Effector CD8-positive, alpha-beta T cell (primary cell): Measurements from ENCODE around the gene CXCL12.

Experiments used
- DNase-seq: peaks from one replicate; lab custom pipeline; 2025; lab: John Stamatoyannopoulos, UW
- total RNA-seq, 4 experiments: gene quantifications; one replicate each; lab custom pipeline; 2026; lab: John Stamatoyannopoulos, UW

CXCL12 gene
- 0 to 0.36 (median 0.09) reads per million in 4 experiments for total RNA-seq

DNA sequence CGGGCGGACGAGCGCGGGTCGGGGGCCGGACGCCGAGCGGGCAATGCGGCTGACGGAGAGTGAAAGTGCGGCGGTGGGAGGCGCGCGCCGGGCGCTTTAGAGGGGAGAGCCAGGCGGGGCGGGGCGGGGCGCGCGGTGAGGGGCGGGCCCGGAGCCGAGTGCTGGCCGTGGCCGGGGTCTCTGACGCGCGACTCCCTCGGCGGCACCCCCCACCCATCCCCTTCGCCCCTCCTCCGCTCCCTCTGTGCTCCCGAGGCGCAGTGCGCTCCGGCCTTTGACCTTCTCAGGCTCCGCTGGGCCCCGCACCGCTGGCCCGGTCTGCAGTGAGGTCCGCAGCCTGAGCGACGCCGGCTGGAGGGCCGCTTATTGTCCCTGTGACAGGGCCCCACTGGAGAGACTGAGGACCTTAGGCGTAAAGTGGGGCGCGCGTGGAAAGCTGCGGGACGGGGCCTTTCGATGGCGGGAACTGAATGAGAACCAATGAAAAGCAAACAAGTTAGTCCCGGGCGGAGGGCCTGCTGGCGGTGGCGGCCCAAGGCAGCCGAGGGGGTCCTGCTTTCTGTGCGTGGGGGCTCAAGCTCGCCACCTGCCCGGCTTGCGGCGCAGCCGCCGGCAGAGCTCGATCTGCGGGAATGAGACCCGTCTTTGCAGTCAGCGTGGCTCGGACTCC is at the start of gene CXCL12:
CXCL12 (minus strand) TSS at position 72 of the 670 bp plus-strand sequence. CDS start 92 bp downstream, outside the sequence.
- no peak for DNase-seq

GRCh38 chr10:44427479-44427878 is 42.6 kb upstream of the CXCL12 start:
- no peak for DNase-seq

GRCh38 chr10:44427037-44427436 is 42.1 kb upstream of the CXCL12 start:
- DNase-seq, result no peak

DNA sequence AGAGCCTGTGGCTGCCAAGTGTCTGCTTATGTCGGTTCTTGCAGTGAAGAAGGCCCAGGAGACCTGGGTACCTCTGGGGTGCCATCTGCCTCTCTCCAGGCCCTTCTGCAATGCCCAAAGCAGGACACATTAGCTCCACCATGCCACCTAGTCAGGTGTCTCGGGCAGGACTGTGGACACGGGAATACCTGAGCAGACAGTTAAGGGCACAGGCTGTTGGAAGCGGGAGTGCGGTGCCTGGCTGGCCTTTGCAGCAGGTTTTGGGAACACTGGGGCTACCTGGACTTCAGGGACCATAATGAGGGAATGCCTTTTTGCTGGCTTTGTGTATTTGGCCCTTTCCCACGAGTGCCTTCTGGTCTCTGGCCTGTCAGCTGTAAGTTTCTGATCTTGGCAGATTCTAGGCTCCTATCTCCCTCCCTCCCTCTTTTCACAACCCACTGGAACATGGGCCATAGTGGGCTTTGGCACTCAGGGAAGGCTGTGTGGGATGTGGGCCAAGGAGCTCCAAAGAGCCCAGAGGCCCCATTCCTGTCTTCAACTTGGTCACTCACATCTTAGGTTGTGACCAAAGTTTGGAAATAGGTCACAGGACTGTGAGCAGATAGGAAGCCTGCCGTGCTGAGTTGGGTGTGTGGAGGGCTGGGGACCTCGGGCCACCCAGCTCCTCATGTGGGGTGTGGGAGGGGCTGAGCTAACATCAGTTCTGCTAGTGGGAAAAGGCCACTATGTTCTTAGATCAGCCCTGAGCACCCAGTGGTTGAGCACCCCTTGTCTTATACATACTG is 41.5 kb upstream of the CXCL12 start:
- no peak for DNase-seq

DNA sequence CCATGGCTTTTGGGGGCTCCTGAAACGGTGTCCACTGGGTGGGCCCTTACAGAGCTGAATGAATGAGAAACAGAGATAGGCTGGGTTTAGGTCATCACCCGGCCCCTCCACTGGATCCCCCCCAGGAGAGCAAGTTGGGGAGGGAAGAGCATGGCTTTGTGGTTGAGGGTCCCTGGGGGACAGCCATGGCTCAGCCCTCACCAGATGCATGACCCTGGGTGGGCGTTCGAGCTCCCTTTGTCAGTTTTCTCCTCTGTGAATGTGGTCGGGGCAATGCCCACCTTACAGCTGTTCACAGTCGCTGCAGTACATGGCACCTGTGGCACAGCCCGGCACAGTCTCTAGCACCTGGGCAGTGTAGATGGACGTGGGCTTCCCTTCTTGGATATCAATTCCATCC is 40.6 kb upstream of the CXCL12 start:
- no peak for DNase-seq

DNA sequence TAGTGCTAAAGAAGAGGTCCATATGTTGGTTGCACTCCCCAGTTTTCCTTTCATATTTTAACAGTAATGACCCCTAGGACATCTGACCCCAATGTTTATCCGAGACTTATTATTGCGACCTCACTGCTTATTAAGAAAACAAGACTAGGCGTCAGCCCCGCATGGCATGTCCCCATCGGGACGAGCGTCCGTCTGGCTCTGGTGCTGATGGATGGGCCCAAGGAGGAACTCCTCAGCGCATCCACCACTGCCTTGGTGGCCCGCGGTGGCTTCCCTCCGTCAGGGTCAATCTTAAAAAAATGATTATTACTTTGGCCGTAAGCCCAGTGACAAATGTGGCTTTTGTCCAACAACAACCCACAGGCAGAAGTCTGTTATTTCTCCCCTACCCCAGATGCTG is 40.1 kb upstream of the CXCL12 start:
- DNase-seq, result no peak

- DNase-seq, result no peak
Measured at GRCh38 chr10:44424298-44424697, 39.4 kb upstream of the CXCL12 start.

DNA sequence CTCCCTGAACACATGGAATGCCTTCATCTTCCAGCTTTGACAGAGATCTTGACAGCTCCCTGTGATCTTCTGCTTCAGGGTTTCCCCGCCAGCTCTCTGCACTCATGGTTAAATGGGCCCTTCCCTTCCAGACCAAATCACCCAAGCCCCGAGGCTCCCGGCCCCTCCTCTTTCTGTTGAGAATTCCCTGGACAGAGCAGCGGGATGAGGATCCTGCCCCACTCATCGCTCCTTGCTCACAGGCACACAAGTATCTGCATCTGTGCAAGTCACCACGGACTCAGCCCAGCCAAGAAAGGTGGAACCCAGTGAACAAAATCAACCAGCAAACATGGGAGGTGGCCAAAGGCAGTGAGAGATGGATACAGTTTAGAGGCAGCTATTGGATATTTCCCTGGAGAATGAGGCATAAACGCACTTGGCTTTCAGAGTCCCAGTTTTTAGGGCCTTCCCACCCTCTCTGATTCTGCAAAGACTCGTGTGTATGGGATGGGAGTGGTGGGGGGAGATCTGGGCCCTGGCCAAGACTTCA is 37.7 kb upstream of the CXCL12 start:
- no peak for DNase-seq

- DNase-seq, result no peak
Measured at GRCh38 chr10:44422153-44422552, 37.3 kb upstream of the CXCL12 start.

DNA sequence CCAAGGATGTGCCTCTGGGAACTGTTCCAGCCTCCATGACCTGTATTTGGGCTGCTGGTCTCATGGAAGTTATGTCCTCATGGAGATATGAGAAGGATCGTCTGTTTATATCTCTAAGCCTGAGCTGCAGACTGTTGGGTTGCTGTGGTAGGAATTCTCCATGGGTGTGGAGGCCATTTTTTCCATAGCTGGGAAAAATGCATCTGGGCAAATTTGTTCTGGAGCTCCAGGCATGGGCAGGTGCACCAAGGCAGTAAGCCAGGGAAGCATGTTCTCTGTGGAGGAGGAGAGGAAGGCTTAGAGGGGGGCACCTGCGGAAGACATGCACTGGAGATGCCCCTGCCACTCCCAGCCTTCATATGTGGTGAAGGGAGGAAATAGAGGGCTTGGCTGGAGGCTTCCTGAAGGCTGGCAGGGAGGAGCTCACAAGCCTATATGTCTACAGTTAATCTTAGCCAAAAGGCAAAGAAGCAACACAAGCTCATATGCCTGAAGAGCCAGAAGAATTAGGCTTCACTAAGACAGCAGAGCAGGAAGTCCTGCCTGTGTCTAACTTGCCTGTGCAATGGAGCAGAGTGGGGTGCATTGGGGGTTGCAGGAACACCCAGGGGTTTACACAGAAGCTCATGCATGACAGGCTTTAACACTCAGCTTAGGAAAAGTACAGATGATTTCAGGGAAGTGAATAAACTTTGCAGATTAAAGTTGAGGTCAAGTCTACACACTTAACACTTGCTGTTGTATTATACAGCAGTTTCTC is 35.1 kb upstream of the CXCL12 start:
- no peak for DNase-seq

- DNase-seq, result no peak
Measured at GRCh38 chr10:44418637-44419036, 33.7 kb upstream of the CXCL12 start.

DNA sequence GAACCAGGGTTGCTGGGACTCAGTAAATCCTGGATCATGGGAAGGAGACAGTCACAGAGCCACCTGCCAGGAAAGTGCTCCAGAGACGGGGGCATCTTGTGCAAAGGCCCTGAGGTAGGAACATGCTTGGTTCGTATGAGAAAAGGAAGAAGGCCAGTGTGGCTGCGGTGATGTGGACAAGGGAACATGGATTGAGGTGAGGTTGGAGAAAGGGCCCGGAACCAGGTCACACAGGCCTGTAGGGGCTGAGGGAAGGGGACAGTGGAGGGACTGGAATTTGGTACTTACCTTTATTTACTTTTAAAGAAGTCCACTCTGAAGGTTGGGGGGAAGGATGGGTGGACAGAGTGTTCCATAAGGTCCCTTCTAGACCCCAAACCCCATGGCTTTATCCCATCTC is 32.9 kb upstream of the CXCL12 start:
- no peak for DNase-seq

GRCh38 chr10:44416936-44417335 is 32.0 kb upstream of the CXCL12 start:
- DNase-seq, result no peak

DNA sequence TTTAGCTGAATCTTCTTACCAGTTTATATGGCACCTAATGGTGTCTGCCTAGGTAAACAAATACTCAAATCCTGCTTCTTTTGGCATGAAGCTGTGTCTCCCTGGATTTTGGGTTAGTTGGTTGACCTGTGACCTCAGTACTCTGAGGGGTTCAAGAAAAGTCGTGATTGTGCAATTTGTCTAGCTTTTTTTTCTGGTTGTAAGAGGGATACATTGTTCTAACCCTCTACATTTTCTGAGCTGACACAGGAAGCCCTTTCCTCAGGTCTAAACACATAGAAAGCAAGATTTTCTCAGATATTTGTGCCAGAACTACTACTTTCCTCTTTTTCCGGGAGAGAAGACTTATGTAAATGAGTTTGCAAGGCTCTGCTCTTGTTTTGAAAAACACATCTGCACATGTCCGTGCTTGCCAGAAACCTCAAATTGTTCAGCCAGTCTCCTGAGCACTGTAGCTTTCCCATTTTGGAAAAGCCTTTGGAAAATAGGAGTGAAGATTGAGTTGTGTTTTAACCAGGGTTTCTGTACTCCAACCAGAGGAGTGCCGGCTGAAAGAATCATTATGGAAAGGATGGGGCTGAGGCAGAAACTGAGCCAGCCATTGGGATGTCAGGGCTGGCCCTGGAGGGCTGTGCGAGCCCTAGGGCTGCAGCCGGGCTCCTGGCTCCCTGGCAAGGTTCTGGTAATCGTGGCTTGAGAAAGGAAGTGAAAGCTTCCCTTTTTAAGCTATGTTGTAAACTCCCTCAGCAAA is 31.3 kb upstream of the CXCL12 start:
- no peak for DNase-seq

- DNase-seq, result no peak
Measured at GRCh38 chr10:44415121-44415520, 30.2 kb upstream of the CXCL12 start.

GRCh38 chr10:44413416-44413815 is 28.5 kb upstream of the CXCL12 start:
- DNase-seq, result no peak

GRCh38 chr10:44411251-44411650 is 26.4 kb upstream of the CXCL12 start:
- DNase-seq, result no peak

DNA sequence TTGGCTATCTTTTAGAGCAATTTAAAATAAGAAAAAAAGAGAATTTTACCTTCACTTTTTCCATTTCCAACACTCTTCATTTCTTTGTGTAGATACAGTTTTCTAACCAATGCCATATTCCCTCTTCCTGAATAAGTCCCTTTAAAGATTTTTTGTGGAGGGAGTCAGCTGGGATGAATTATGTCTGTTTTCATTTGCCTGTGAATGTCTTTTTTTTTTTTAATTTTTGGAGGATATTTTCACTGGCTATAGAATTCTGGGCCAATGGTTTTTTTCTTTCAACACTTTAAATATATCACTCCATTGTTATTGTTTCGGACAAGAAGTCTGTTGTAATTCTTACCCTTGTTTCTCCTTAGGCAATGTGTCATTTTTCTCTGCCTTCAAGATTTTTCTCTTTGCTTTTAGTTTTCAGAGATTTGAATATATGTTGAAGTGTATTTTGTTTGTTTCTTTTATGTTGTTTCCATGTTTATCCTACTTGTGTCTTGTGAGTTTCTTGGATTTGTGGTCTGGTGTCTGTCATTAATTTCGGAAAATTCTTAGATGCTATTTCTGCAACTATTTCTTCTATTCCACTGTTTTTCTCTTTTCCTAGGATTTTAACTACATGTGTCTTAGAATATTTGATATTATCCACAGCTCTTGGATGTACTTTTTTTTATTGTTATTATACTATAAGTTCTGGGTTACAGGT is 20.0 kb upstream of the CXCL12 start:
- DNase-seq, result no peak

DNA sequence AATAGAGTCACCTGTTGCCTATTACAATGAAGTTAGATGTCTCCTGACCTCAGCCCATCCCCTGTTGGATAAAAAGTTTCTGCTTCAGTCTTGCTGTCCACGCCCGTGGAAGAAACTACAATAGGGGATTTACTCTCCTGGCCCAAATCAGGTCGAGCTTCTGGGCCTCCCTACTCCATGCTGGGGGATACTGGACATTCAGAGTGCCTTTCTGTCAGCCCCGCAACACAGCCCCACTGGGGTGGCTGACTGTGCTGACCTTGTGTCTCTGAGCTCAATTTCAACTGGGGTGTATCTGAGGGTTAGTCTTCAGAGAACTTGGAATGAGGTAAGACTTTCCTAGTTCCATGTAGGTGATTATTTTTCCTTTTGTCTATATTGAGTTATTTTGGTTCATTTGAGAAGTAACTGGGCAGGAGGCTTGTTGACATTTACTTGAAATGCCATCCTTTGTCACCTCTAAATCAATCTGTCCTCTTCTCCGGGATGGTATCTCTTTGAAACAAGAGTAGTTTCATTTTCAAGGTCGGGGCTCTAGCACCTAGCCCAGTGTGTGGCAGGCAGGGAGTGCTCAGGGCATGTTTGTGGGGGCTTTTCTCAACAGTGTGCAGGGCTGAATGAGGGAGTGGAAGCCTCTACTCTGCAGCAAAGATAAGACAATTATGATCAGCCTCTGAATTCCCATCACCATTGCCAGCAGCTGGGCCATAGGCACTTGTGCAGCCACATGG is 17.7 kb upstream of the CXCL12 start:
- no peak for DNase-seq

DNA sequence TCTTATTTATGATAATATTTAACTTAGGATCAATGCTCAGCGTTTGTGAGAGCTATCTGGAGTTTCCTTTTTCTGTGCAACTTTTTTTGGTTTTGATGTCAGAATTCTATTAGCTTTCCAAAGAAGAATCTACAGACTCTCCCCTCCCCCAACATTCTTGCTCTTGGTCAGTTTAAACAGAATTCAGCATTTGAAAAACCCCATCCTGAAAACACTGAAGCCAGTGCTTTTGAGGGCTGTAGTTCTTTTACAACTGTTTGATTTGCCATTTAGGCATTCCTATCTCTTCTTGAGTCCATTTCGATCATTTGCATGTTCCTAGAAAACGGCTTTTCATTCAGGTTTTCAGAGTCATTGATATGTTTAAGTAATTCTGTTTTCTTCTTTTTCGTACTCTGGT is 15.6 kb upstream of the CXCL12 start:
- DNase-seq, result no peak
